ENCODE measurements around the gene PCDHGA3.
"Not testable (repeated sequence)": the region's sequence is repeated elsewhere in the genome, so short reads cannot be mapped to it uniquely, and the experiment has no call there.

The PCDHGA3 gene

GRCh38 chr5:141393267-141393666 is 49.6 kb downstream of the PCDHGA3 start:
- POLR2A ChIA-PET, result no interaction called here
- CTCF ChIA-PET, result interaction anchor here (0.6 to 4.2 kb wide), 10 partner anchors 10 to 483 kb away, joined by 3 to 25 read pairs (median 5); partner anchors contain the start of genes PCDHGA11, PCDHGA6, PCDHGA7 and PCDHGB6
- H3K27ac ChIP-seq (ENCODE audit: extremely low read depth, low read depth, low read length), result no peak overlapping the region
- TF ChIP-seq ZNF658 (tag by site-specific recombination; IDR thresholded peaks at IDR 0.05) (no peak), BCL6B (tag by site-specific recombination; IDR thresholded peaks at IDR 0.05) (no peak), ZNF624 (tag by site-specific recombination; IDR thresholded peaks at IDR 0.05) (no peak), ZNF843 (tag by site-specific recombination; IDR thresholded peaks at IDR 0.05) (no peak), ZIC2 (tag by site-specific recombination; IDR thresholded peaks at IDR 0.05) (no peak), ZNF623 (tag by site-specific recombination; IDR thresholded peaks at IDR 0.05) (no peak), ZNF518A (tag by site-specific recombination; conservative IDR thresholded peaks at IDR 0.05; ENCODE audit: low read depth) (no peak), ZNF324 (tag by site-specific recombination; IDR thresholded peaks at IDR 0.05) (no peak), ZNF416 (tag by site-specific recombination; IDR thresholded peaks at IDR 0.05) (no peak), ZNF792 (tag by site-specific recombination; IDR thresholded peaks at IDR 0.05) (no peak), RBAK (tag by site-specific recombination; IDR thresholded peaks at IDR 0.05) (no peak), ZBTB10 (tag by site-specific recombination; IDR thresholded peaks at IDR 0.05) (no peak), SCRT1 (tag by site-specific recombination; IDR thresholded peaks at IDR 0.05; ENCODE audit: borderline replicate concordance) (no peak)
- H3K4me1 ChIP-seq (ENCODE audit: control insufficient read depth, insufficient read depth, low read length), result no peaks in the 10 kb centered on the region
- H3K36me3 ChIP-seq (ENCODE audit: control insufficient read depth in 2 of 2, insufficient read depth in 1 of 2, low read length in 2 of 2), result no peaks in the 10 kb centered on the region
- no peak overlapping the region for H3K4me3 ChIP-seq (ENCODE audit: low read depth, low read length)
- H3K9me3 ChIP-seq (ENCODE audit: control insufficient read depth, insufficient read depth, low read depth, low read length), result no peaks in the 10 kb centered on the region

- 0 out of 2 replicates have a peak, but pooled peaks have one; percentile 39 for TF ChIP-seq REST (tag by site-specific recombination; IDR thresholded peaks at IDR 0.05)
- POLR2A ChIA-PET; H3K4me1 ChIP-seq (ENCODE audit: control insufficient read depth, insufficient read depth, low read length); H3K9me3 ChIP-seq (ENCODE audit: control insufficient read depth, insufficient read depth, low read depth, low read length); H3K36me3 ChIP-seq (ENCODE audit: control insufficient read depth in 2 of 2, insufficient read depth in 1 of 2, low read length in 2 of 2); H3K4me3 ChIP-seq (ENCODE audit: low read depth, low read length); H3K27ac ChIP-seq (ENCODE audit: extremely low read depth, low read depth, low read length): not testable (repeated sequence)
- CTCF ChIA-PET, result interaction anchor here (1.0 to 4.2 kb wide), 5 partner anchors 8 to 169 kb away, joined by 6 to 57 read pairs (median 12); partner anchors contain the start of gene PCDHGB3
Measured at GRCh38 chr5:141394401-141395187, 51.0 kb downstream of the PCDHGA3 start.

Measured in HEK293 (cell line).